MM.1S (cell line): Measurements from ENCODE around the gene RNASE11.

Experiments used
- DNase-seq: peaks from one replicate; pipeline ENCODE4 v3.0.0-alpha.2; 2015
- H2AFZ ChIP-seq: fragments of 300-600 bp; sonication (generic); 2 replicates; pipeline ENCODE4 v1.6.0; 2016; ENCODE audit warnings: antibody characterized with exemption, low read length
- H3F3A ChIP-seq: fragments of 300-600 bp; sonication (generic); 2 replicates; pipeline ENCODE4 v1.6.1; 2016; ENCODE audit warnings: mild to moderate bottlenecking, antibody characterized with exemption, low read length, moderate library complexity, mixed read lengths; ENCODE audit not compliant: insufficient read depth
- H3K27ac ChIP-seq: fragments of 300-600 bp; sonication (generic); 2 replicates; pipeline ENCODE4 v1.5.1; 2016; ENCODE audit warnings: mild to moderate bottlenecking, low read length
- H3K27me3 ChIP-seq: fragments of 300-600 bp; sonication (generic); replicated peaks from 2 replicates; pipeline ENCODE4 v1.6.0; 2016; ENCODE audit warnings: low read length; ENCODE audit not compliant: insufficient read depth
- H3K36me3 ChIP-seq: fragments of 300-600 bp; sonication (generic); replicated peaks from 2 replicates; pipeline ENCODE4 v1.6.1; 2016; ENCODE audit warnings: mild to moderate bottlenecking, low read length, mixed read lengths; ENCODE audit not compliant: insufficient read depth
- H3K4me1 ChIP-seq: fragments of 300-600 bp; sonication (generic); 2 replicates; pipeline ENCODE4 v1.6.1; 2016; ENCODE audit warnings: low read length, mixed read lengths
- H3K4me2 ChIP-seq: fragments of 300-600 bp; sonication (generic); 2 replicates; pipeline ENCODE4 v1.6.0; 2016; ENCODE audit warnings: low read depth, low read length
- H3K4me3 ChIP-seq: fragments of 300-600 bp; sonication (generic); 2 replicates; pipeline ENCODE4 v1.5.1; 2016; ENCODE audit warnings: low read length, mixed read lengths
- H3K79me2 ChIP-seq: fragments of 300-600 bp; sonication (generic); 2 replicates; pipeline ENCODE4 v1.6.1; 2016; ENCODE audit warnings: mixed run types, low read length, mixed read lengths
- H3K9ac ChIP-seq: fragments of 300-600 bp; sonication (generic); 2 replicates; pipeline ENCODE4 v1.6.1; 2016; ENCODE audit warnings: low read length, mixed read lengths
- H3K9me2 ChIP-seq: fragments of 300-600 bp; sonication (generic); replicated peaks from 2 replicates; pipeline ENCODE4 v1.6.1; 2016; ENCODE audit warnings: mild to moderate bottlenecking, low read length, mixed read lengths; ENCODE audit not compliant: insufficient read depth
- H3K9me3 ChIP-seq: fragments of 300-600 bp; sonication (generic); replicated peaks from 2 replicates; pipeline ENCODE4 v1.6.1; 2016; ENCODE audit warnings: mild to moderate bottlenecking, low read length, mixed read lengths; ENCODE audit not compliant: insufficient read depth
- H4K20me1 ChIP-seq: fragments of 300-600 bp; sonication (generic); 2 replicates; pipeline ENCODE4 v1.6.1; 2016; ENCODE audit warnings: mild to moderate bottlenecking, low read length, moderate library complexity, mixed read lengths; ENCODE audit not compliant: insufficient read depth
- CTCF ChIP-seq: fragments of 300-600 bp; sonication (generic); IDR thresholded peaks from 2 replicates; pipeline ENCODE4 v1.5.1; 2016; ENCODE audit warnings: antibody characterized with exemption, low read length, mixed read lengths
- EZH2 ChIP-seq: fragments of 300-600 bp; sonication (generic); optimal IDR thresholded peaks from 2 replicates; pipeline ENCODE3; 2017; ENCODE audit warnings: low read depth, mild to moderate bottlenecking, antibody characterized with exemption, low read length, mixed read lengths
- EZH2phosphoT487 ChIP-seq: fragments of 300-600 bp; sonication (generic); IDR thresholded peaks from 2 replicates; pipeline ENCODE4 v1.6.1; 2018; ENCODE audit warnings: antibody characterized with exemption, low read length

The RNASE11 gene

GRCh38 chr14:20617138-20618003 lies 29.6 kb upstream of the RNASE11 start:
- H3K27me3 ChIP-seq: no peaks in the 10 kb centered on the region
- no peak overlapping the region for H3K9ac ChIP-seq
- H3K36me3 ChIP-seq: no peaks in the 10 kb centered on the region
- no peaks in the 10 kb centered on the region; the same call in 1 of the 2 replicates for H3K4me1 ChIP-seq
- H3K9me3 ChIP-seq: no peaks in the 10 kb centered on the region
- peak overlapping the region; percentile 5; the same call in 1 of the 2 replicates for H3K4me2 ChIP-seq
- no peak overlapping the region for H3K4me3 ChIP-seq
- H3K9me2 ChIP-seq: no peaks in the 10 kb centered on the region
- H3F3A ChIP-seq: peaks cover 13% of the 10 kb centered on the region; the same call in 1 of the 2 replicates
- TF ChIP-seq CTCF (no peak), EZH2phosphoT487 (no peak), EZH2 (no peak)
- peak overlapping the region; percentile 6; the same call in 1 of the 2 replicates for H3K27ac ChIP-seq
- H4K20me1 ChIP-seq: no peaks in the 10 kb centered on the region
- H2AFZ ChIP-seq: no peak overlapping the region
- no peaks in the 10 kb centered on the region for H3K79me2 ChIP-seq
- DNase-seq: no peak

GRCh38 chr14:20615996-20616395 lies 28.2 kb upstream of the RNASE11 start:
- Histone ChIP-seq H3K4me1 (no peaks in the 10 kb centered on the region; the same call in 1 of the 2 replicates), H3F3A (peaks cover 17% of the 10 kb centered on the region; the same call in 1 of the 2 replicates), H3K27me3 (no peaks in the 10 kb centered on the region), H3K27ac (no peak overlapping the region), H3K9me3 (no peaks in the 10 kb centered on the region), H3K4me3 (no peak overlapping the region), H4K20me1 (no peaks in the 10 kb centered on the region), H3K9me2 (no peaks in the 10 kb centered on the region), H3K79me2 (no peaks in the 10 kb centered on the region), H3K9ac (no peak overlapping the region), H3K36me3 (no peaks in the 10 kb centered on the region), H2AFZ (no peak overlapping the region), H3K4me2 (no peak overlapping the region)
- DNase-seq: no peak
- TF ChIP-seq EZH2 (no peak), EZH2phosphoT487 (no peak), CTCF (no peak)

- Histone ChIP-seq H3K4me3 (peak overlapping the region; percentile 45), H3K9me3 (no peaks in the 10 kb centered on the region), H3K4me2 (peak overlapping the region; percentile 68; the same call in 1 of the 2 replicates), H3K9ac (no peak overlapping the region), H3K9me2 (no peaks in the 10 kb centered on the region), H4K20me1 (no peaks in the 10 kb centered on the region), H3F3A (peaks cover 22% of the 10 kb centered on the region), H3K4me1 (no peaks in the 10 kb centered on the region; the same call in 1 of the 2 replicates), H2AFZ (0 out of 2 replicates have a peak overlapping the region, but pooled peaks have one; percentile 17), H3K36me3 (no peaks in the 10 kb centered on the region), H3K79me2 (no peaks in the 10 kb centered on the region), H3K27ac (peak overlapping the region; percentile 53; the same call in 1 of the 2 replicates), H3K27me3 (no peaks in the 10 kb centered on the region)
- TF ChIP-seq EZH2phosphoT487 (no peak), EZH2 (no peak)
- no peak for DNase-seq
These were observed 26.4 kb upstream of the RNASE11 start for GRCh38 chr14:20614038-20614840.
